Measurements from ENCODE around the gene OVCH2. TPM values are rescaled to one million over a fixed set of nuclear protein-coding genes. Genes with fewer than 3 reads are reported as not detected.
"Not testable (repeated sequence)": the region's sequence is repeated elsewhere in the genome, so short reads cannot be mapped to it uniquely, and the experiment has no call there.

OVCH2 gene
- total RNA-seq, 4 donors from 2014 or later = not detected

GRCh38 chr11:7665473-7666291, 40.6 kb downstream of the OVCH2 start:
- peaks cover 0 to 18% (median 3%) of the 10 kb centered on the region in 4 donors for H3K36me3 ChIP-seq
- WGBS = 47% methylated on average over 6 of the region's 20 CpGs
- H3K27me3 ChIP-seq = no peaks in the 10 kb centered on the region
- no peak overlapping the region for H3K4me3 ChIP-seq
- no peaks in the 10 kb centered on the region for H3K9me3 ChIP-seq
- no peak overlapping the region for H3K27ac ChIP-seq (replicated peaks in 1 of 4)
- no peak for TF ChIP-seq EP300 (IDR thresholded peaks at IDR 0.05)
- TF ChIP-seq, protein P1, sequence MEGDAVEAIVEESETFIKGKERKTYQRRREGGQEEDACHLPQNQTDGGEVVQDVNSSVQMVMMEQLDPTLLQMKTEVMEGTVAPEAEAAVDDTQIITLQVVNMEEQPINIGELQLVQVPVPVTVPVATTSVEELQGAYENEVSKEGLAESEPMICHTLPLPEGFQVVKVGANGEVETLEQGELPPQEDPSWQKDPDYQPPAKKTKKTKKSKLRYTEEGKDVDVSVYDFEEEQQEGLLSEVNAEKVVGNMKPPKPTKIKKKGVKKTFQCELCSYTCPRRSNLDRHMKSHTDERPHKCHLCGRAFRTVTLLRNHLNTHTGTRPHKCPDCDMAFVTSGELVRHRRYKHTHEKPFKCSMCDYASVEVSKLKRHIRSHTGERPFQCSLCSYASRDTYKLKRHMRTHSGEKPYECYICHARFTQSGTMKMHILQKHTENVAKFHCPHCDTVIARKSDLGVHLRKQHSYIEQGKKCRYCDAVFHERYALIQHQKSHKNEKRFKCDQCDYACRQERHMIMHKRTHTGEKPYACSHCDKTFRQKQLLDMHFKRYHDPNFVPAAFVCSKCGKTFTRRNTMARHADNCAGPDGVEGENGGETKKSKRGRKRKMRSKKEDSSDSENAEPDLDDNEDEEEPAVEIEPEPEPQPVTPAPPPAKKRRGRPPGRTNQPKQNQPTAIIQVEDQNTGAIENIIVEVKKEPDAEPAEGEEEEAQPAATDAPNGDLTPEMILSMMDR (IDR thresholded peaks at IDR 0.05) = peak; percentile 60 to 69 (median 68)
- intact Hi-C loops (cut with DNase I) = no loop called here
- H3K4me1 ChIP-seq = peaks cover 0 to 6% (median 0%) of the 10 kb centered on the region in 4 donors
- no peak for DNase-seq (ENCODE audit: extremely low spot score)

- DNase-seq (ENCODE audit: extremely low spot score) = no peak
- 98% methylated on average over 6 of the region's 6 CpGs for WGBS
- Histone ChIP-seq H3K36me3 (peaks cover 0 to 18% (median 3%) of the 10 kb centered on the region in 4 donors), H3K4me3 (no peak overlapping the region), H3K4me1 (peaks cover 0 to 6% (median 0%) of the 10 kb centered on the region in 4 donors), H3K9me3 (no peaks in the 10 kb centered on the region), H3K27ac (replicated peaks in 1 of 4) (no peak overlapping the region), H3K27me3 (no peaks in the 10 kb centered on the region)
- intact Hi-C loops (cut with DNase I) = no loop called here
- no peak for TF ChIP-seq POLR2AphosphoS5 (IDR thresholded peaks at IDR 0.05)
- no peak for TF ChIP-seq POLR2A (IDR thresholded peaks at IDR 0.05; ENCODE audit: low read depth)
- TF ChIP-seq EP300 (IDR thresholded peaks at IDR 0.05) = no peak
- TF ChIP-seq, protein P1 (IDR thresholded peaks at IDR 0.05) = no peak
These were observed 41.4 kb downstream of the OVCH2 start for GRCh38 chr11:7664867-7665266.

- intact Hi-C loops (cut with DNase I) = not testable (repeated sequence)
These were observed 42.7 kb downstream of the OVCH2 start for GRCh38 chr11:7663531-7663930.

GRCh38 chr11:7657306-7658025, 48.8 kb downstream of the OVCH2 start:
- TF ChIP-seq, protein P1 (IDR thresholded peaks at IDR 0.05) = peak; percentile 28 to 43 (median 31)
- TF ChIP-seq POLR2AphosphoS5 (IDR thresholded peaks at IDR 0.05) = no peak
- Histone ChIP-seq H3K4me3 (no peak overlapping the region), H3K27ac (replicated peaks in 1 of 4) (no peak overlapping the region), H3K9me3 (no peaks in the 10 kb centered on the region), H3K4me1 (peaks cover 0 to 3% (median 0%) of the 10 kb centered on the region in 4 donors), H3K36me3 (peaks cover 3 to 40% (median 29%) of the 10 kb centered on the region in 4 donors), H3K27me3 (no peaks in the 10 kb centered on the region)
- WGBS = 63% methylated on average over 15 of the region's 15 CpGs
- intact Hi-C loops (cut with DNase I) = loop anchor here (2.0 kb wide), 1 partner anchor 87 kb away; no protein-coding TSS in a partner anchor
- no peak for DNase-seq (ENCODE audit: extremely low spot score)

More at GRCh38 chr11:7663531-7663930, 42.7 kb downstream of the OVCH2 start:
- H3K27ac ChIP-seq (replicated peaks in 1 of 4); H3K27me3 ChIP-seq; H3K9me3 ChIP-seq; DNase-seq (ENCODE audit: extremely low spot score); H3K4me1 ChIP-seq; H3K4me3 ChIP-seq: not testable (repeated sequence)
- H3K36me3 ChIP-seq = peaks cover 0 to 18% (median 3%) of the 10 kb centered on the region in 4 donors
- 92% methylated on average over 14 of the region's 16 CpGs for WGBS

- Histone ChIP-seq H3K4me3 (no peak overlapping the region), H3K9me3 (no peaks in the 10 kb centered on the region), H3K4me1 (peaks cover 0 to 4% (median 2%) of the 10 kb centered on the region in 4 donors), H3K27me3 (no peaks in the 10 kb centered on the region), H3K27ac (replicated peaks in 1 of 4) (no peak overlapping the region), H3K36me3 (peaks cover 7 to 48% (median 37%) of the 10 kb centered on the region in 4 donors)
- intact Hi-C loops (cut with DNase I) = loop anchor here (2.0 kb wide), 1 partner anchor 86 kb away; no protein-coding TSS in a partner anchor
- WGBS = 88% methylated on average over 5 of the region's 11 CpGs
- TF ChIP-seq, protein P1 (IDR thresholded peaks at IDR 0.05) = no peak
- TF ChIP-seq POLR2A (IDR thresholded peaks at IDR 0.05; ENCODE audit: low read depth) (no peak), POLR2AphosphoS5 (IDR thresholded peaks at IDR 0.05) (no peak), EP300 (IDR thresholded peaks at IDR 0.05) (no peak)
- no peak for DNase-seq (ENCODE audit: extremely low spot score)
These were observed 49.6 kb downstream of the OVCH2 start for GRCh38 chr11:7656704-7657103.

Measured in esophagus muscularis mucosa (tissue), 4 donors.